Natural killer cell (primary cell): ENCODE data around the gene ELMO1. TPM values are rescaled to one million over a fixed set of nuclear protein-coding genes. Genes with fewer than 3 reads are reported as not detected.

Source experiments
- ATAC-seq, 3 donors: fragments of 150-1000 bp in 2 of 3; fragments of 200-7000 bp in 1 of 3; cut with Tn5 transposase; 1 replicate in 1 of 3; 2 replicates in 2 of 3; pipeline ENCODE4 v1.10.0; 2021; ENCODE audit warnings: mild to moderate bottlenecking in 2 of 3, moderate library complexity in 2 of 3
- DNase-seq, 2 donors: peaks; one replicate each; pipeline versions ENCODE4 v3.0.0 to v3.0.0-alpha.2; 2013 to 2021; ENCODE audit warnings: mixed read lengths in 1 of 2
- H3K27ac ChIP-seq: one replicate; pipeline ENCODE4 v1.5.1; 2013; ENCODE audit warnings: mild to moderate bottlenecking, low read length
- H3K27me3 ChIP-seq: one replicate; pipeline ENCODE4 v1.6.1; 2013; ENCODE audit warnings: low read length; ENCODE audit not compliant: control insufficient read depth, insufficient read depth
- H3K36me3 ChIP-seq: one replicate; pipeline ENCODE4 v1.6.1; 2013; ENCODE audit warnings: low read length; ENCODE audit not compliant: control insufficient read depth, insufficient read depth
- H3K4me1 ChIP-seq: one replicate; pipeline ENCODE4 v1.6.1; 2013; ENCODE audit warnings: low read length; ENCODE audit not compliant: control insufficient read depth, insufficient read depth
- H3K4me3 ChIP-seq: one replicate; pipeline ENCODE4 v1.5.1; 2013; ENCODE audit warnings: low read length
- H3K9me3 ChIP-seq: one replicate; pipeline ENCODE4 v1.6.1; 2013; ENCODE audit warnings: low read length; ENCODE audit not compliant: control insufficient read depth, insufficient read depth
- H3K27ac Mint-ChIP-seq, 2 donors: one replicate each; pipeline ENCODE4 v1.8.0; 2022; ENCODE audit warnings: mild to moderate bottlenecking in 2 of 2, mixed read lengths in 2 of 2, moderate library complexity in 1 of 2
- H3K27me3 Mint-ChIP-seq, 2 donors: one replicate each; pipeline ENCODE4 v1.8.0; 2022; ENCODE audit warnings: low read depth in 2 of 2, mixed read lengths in 2 of 2
- H3K36me3 Mint-ChIP-seq: one replicate; pipeline ENCODE4 v1.8.0; 2022; ENCODE audit warnings: mixed read lengths
- H3K4me1 Mint-ChIP-seq, 2 donors: one replicate each; pipeline ENCODE4 v1.8.0; 2022; ENCODE audit warnings: mixed read lengths in 2 of 2
- H3K4me3 Mint-ChIP-seq: one replicate; pipeline ENCODE4 v1.8.0; 2022; ENCODE audit warnings: mild to moderate bottlenecking, moderate library complexity, mixed read lengths
- H3K9me3 Mint-ChIP-seq, 2 donors: one replicate each; pipeline ENCODE4 v1.8.0; 2022; ENCODE audit warnings: mixed read lengths in 2 of 2
- WGBS: methylation state at CpG from one replicate; pipeline ENCODE4 v1.1.7; 2013; ENCODE audit warnings: missing lambda C conversion rate; ENCODE audit not compliant: insufficient coverage; 5-methylcytosine and 5-hydroxymethylcytosine counted together
- intact Hi-C: fragments of 100-400 bp; cut with micrococcal nuclease; formaldehyde crosslinking; loops from one replicate; pipeline ENCODE4 v1.14.2; 2022
- total RNA-seq, 4 donors: library from RNA; stranded (reverse); fragments of 120-200 nt in 1 of 4; gene quantifications; one replicate each; pipeline versions ENCODE4 v1.2.3 to v1.2.4, GENCODE V29; 2013 to 2022
- TF ChIP-seq, protein P1 (sequence below): fragments of 200-600 bp; IDR thresholded peaks from one replicate; pipeline ENCODE4 v1.8.0; 2022; ENCODE audit warnings: antibody characterized with exemption

ELMO1 gene
- total RNA-seq, 3 donors from 2014 or later (not counting 1 experiment from before 2014, with no cell fraction given): 127 to 147 (median 130) TPM

DNA sequence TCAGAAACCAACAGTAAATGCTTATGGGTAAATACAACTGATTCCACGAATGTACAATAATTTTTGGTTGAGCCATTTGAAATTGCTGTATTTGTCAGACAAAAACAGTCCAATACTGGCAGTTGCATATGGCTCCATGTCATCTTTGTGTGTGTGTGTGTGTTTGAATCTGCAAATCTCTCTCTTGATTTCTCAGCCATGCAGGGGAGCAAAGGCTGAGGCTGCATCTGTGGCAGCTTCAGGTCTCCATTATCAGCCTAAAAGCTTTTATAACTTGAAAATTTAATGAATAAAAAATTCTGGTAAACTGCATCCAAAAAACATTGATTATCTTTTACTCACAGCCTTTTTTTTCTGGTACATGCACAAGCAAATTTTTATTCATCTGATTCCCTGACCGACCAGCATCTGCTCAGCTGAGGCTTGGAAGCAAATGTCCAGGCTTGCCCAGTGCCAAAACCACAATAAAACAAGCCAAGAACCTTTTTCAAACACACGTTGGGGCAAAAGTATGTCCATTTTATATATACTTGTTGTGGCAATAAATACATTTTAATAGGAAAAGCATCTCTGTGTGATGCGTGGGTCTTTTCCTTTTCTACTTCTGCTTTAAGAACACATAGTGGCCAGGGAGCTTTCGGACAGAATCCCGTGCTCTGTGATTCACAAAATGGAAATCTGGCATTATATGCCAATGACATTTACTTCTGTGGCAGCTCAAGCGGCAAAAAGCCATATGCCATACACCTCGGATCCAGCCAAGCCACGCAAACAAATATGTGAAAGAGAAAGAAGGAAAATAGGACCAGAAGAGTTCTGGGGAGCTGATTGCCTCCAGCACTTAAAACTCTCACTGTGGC is 448.8 kb downstream of the ELMO1 start:
- H3K9me3 ChIP-seq: no peaks in the 10 kb centered on the region
- H3K27me3 ChIP-seq: no peaks in the 10 kb centered on the region
- Mint-ChIP-seq H3K9me3 (no peaks in the 10 kb centered on the region), H3K4me3 (no peak overlapping the region), H3K27me3 (no peaks in the 10 kb centered on the region), H3K27ac (no peak overlapping the region), H3K36me3 (no peaks in the 10 kb centered on the region), H3K4me1 (peaks cover 13 to 20% of the 10 kb centered on the region in 2 donors)
- ATAC-seq (no peak), DNase-seq (no peak)
- H3K4me1 ChIP-seq: no peaks in the 10 kb centered on the region
- TF ChIP-seq, protein P1, sequence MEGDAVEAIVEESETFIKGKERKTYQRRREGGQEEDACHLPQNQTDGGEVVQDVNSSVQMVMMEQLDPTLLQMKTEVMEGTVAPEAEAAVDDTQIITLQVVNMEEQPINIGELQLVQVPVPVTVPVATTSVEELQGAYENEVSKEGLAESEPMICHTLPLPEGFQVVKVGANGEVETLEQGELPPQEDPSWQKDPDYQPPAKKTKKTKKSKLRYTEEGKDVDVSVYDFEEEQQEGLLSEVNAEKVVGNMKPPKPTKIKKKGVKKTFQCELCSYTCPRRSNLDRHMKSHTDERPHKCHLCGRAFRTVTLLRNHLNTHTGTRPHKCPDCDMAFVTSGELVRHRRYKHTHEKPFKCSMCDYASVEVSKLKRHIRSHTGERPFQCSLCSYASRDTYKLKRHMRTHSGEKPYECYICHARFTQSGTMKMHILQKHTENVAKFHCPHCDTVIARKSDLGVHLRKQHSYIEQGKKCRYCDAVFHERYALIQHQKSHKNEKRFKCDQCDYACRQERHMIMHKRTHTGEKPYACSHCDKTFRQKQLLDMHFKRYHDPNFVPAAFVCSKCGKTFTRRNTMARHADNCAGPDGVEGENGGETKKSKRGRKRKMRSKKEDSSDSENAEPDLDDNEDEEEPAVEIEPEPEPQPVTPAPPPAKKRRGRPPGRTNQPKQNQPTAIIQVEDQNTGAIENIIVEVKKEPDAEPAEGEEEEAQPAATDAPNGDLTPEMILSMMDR: no peak
- intact Hi-C loops: no loop called here
- no peaks in the 10 kb centered on the region for H3K36me3 ChIP-seq
- over 99% methylated on average over 8 of the region's 9 CpGs for WGBS
- no peak overlapping the region for H3K4me3 ChIP-seq
- H3K27ac ChIP-seq: no peak overlapping the region

DNA sequence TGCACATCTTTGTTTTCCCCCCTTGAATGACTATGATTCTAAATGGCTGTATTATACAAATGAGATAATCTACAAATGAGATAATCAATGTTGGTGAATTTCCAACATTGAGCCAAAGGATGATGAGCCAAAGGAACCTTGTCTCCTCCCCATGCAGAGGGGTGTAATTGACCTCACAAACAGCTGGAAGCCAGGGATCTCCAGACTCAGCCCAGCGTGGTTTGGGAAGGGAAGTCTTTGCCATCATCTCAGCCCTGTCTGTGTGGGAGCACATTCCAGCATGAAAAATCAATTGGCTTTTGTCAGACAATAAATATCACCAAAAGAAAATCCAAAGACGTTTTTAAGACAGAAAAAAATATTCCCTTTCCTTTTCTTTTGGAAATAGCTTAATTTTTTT is 452.9 kb downstream of the ELMO1 start:
- no peak overlapping the region for H3K27ac Mint-ChIP-seq
- no peak overlapping the region for H3K27ac ChIP-seq
- H3K9me3 Mint-ChIP-seq: no peaks in the 10 kb centered on the region
- H3K9me3 ChIP-seq: no peaks in the 10 kb centered on the region
- TF ChIP-seq, protein P1: no peak
- H3K27me3 ChIP-seq: no peaks in the 10 kb centered on the region
- ATAC-seq (no peak), DNase-seq (no peak)
- no peaks in the 10 kb centered on the region for H3K27me3 Mint-ChIP-seq
- intact Hi-C loops: no loop called here
- no peaks in the 10 kb centered on the region for H3K36me3 Mint-ChIP-seq
- H3K36me3 ChIP-seq: no peaks in the 10 kb centered on the region
- WGBS: 100% methylated on average over 1 of the region's 2 CpGs
- no peaks in the 10 kb centered on the region for H3K4me1 ChIP-seq
- no peak overlapping the region for H3K4me3 ChIP-seq
- no peak overlapping the region for H3K4me3 Mint-ChIP-seq
- H3K4me1 Mint-ChIP-seq: peaks cover 15 to 16% of the 10 kb centered on the region in 2 donors

DNA sequence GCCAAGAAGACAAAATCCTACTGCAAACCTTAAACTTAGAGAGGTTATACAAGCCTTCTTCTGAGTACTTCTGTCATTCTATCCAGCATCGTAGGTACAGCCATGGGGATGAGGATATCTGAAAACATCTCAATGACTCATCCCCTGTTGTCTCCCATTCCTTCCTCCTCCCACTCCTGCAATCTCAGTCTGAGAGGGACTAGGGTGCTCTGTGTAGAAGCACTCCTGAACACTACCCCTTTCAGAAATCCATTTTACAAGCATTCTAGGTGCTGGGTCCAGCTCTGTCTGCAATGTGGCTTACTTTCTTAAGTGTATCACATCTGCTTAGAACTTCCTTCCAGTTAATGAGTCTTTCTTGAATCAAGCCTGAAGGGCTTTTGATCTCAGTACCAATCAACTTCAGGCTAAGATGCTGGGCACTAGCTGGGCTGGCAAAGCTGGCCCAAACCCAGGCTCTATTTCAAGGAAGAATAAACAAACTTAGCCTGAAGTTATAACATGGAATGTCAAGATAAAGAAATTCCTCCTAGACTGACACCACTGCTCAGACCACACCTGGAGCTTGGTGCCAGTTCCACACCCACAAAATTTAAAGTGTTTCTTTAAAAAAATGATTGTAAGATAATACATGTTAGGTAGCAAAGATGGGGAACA is 454.1 kb downstream of the ELMO1 start:
- Histone ChIP-seq H3K36me3 (no peaks in the 10 kb centered on the region), H3K4me3 (no peak overlapping the region), H3K27me3 (no peaks in the 10 kb centered on the region), H3K4me1 (no peaks in the 10 kb centered on the region), H3K9me3 (no peaks in the 10 kb centered on the region), H3K27ac (no peak overlapping the region)
- Mint-ChIP-seq H3K9me3 (no peaks in the 10 kb centered on the region), H3K36me3 (no peaks in the 10 kb centered on the region), H3K4me1 (peaks cover 15 to 16% of the 10 kb centered on the region in 2 donors), H3K4me3 (no peak overlapping the region), H3K27me3 (no peaks in the 10 kb centered on the region), H3K27ac (no peak overlapping the region)
- ATAC-seq (peak in 1 of 3 donors; percentile 39), DNase-seq (no peak)
- WGBS: 100% methylated on average over 1 of the region's 1 CpG
- intact Hi-C loops: no loop called here
- TF ChIP-seq, protein P1: no peak
